MM.1S (cell line): ENCODE data around the gene SLC35G1.

ENCODE experiments used
- DNase-seq: peaks from one replicate; pipeline ENCODE4 v3.0.0-alpha.2; 2015
- H2AFZ ChIP-seq: fragments of 300-600 bp; sonication (generic); 2 replicates; pipeline ENCODE4 v1.6.0; 2016; ENCODE audit warnings: antibody characterized with exemption, low read length
- H3F3A ChIP-seq: fragments of 300-600 bp; sonication (generic); 2 replicates; pipeline ENCODE4 v1.6.1; 2016; ENCODE audit warnings: mild to moderate bottlenecking, antibody characterized with exemption, low read length, moderate library complexity, mixed read lengths; ENCODE audit not compliant: insufficient read depth
- H3K27ac ChIP-seq: fragments of 300-600 bp; sonication (generic); 2 replicates; pipeline ENCODE4 v1.5.1; 2016; ENCODE audit warnings: mild to moderate bottlenecking, low read length
- H3K27me3 ChIP-seq: fragments of 300-600 bp; sonication (generic); replicated peaks from 2 replicates; pipeline ENCODE4 v1.6.0; 2016; ENCODE audit warnings: low read length; ENCODE audit not compliant: insufficient read depth
- H3K36me3 ChIP-seq: fragments of 300-600 bp; sonication (generic); replicated peaks from 2 replicates; pipeline ENCODE4 v1.6.1; 2016; ENCODE audit warnings: mild to moderate bottlenecking, low read length, mixed read lengths; ENCODE audit not compliant: insufficient read depth
- H3K4me1 ChIP-seq: fragments of 300-600 bp; sonication (generic); 2 replicates; pipeline ENCODE4 v1.6.1; 2016; ENCODE audit warnings: low read length, mixed read lengths
- H3K4me2 ChIP-seq: fragments of 300-600 bp; sonication (generic); 2 replicates; pipeline ENCODE4 v1.6.0; 2016; ENCODE audit warnings: low read depth, low read length
- H3K4me3 ChIP-seq: fragments of 300-600 bp; sonication (generic); 2 replicates; pipeline ENCODE4 v1.5.1; 2016; ENCODE audit warnings: low read length, mixed read lengths
- H3K79me2 ChIP-seq: fragments of 300-600 bp; sonication (generic); 2 replicates; pipeline ENCODE4 v1.6.1; 2016; ENCODE audit warnings: mixed run types, low read length, mixed read lengths
- H3K9ac ChIP-seq: fragments of 300-600 bp; sonication (generic); 2 replicates; pipeline ENCODE4 v1.6.1; 2016; ENCODE audit warnings: low read length, mixed read lengths
- H3K9me2 ChIP-seq: fragments of 300-600 bp; sonication (generic); replicated peaks from 2 replicates; pipeline ENCODE4 v1.6.1; 2016; ENCODE audit warnings: mild to moderate bottlenecking, low read length, mixed read lengths; ENCODE audit not compliant: insufficient read depth
- H3K9me3 ChIP-seq: fragments of 300-600 bp; sonication (generic); replicated peaks from 2 replicates; pipeline ENCODE4 v1.6.1; 2016; ENCODE audit warnings: mild to moderate bottlenecking, low read length, mixed read lengths; ENCODE audit not compliant: insufficient read depth
- H4K20me1 ChIP-seq: fragments of 300-600 bp; sonication (generic); 2 replicates; pipeline ENCODE4 v1.6.1; 2016; ENCODE audit warnings: mild to moderate bottlenecking, low read length, moderate library complexity, mixed read lengths; ENCODE audit not compliant: insufficient read depth
- CTCF ChIP-seq: fragments of 300-600 bp; sonication (generic); IDR thresholded peaks from 2 replicates; pipeline ENCODE4 v1.5.1; 2016; ENCODE audit warnings: antibody characterized with exemption, low read length, mixed read lengths
- EZH2 ChIP-seq: fragments of 300-600 bp; sonication (generic); optimal IDR thresholded peaks from 2 replicates; pipeline ENCODE3; 2017; ENCODE audit warnings: low read depth, mild to moderate bottlenecking, antibody characterized with exemption, low read length, mixed read lengths
- EZH2phosphoT487 ChIP-seq: fragments of 300-600 bp; sonication (generic); IDR thresholded peaks from 2 replicates; pipeline ENCODE4 v1.6.1; 2018; ENCODE audit warnings: antibody characterized with exemption, low read length

Gene SLC35G1

GRCh38 chr10:93874309-93875031 lies 19.3 kb upstream of the SLC35G1 start:
- Histone ChIP-seq H3K27ac (no peak overlapping the region), H3K4me3 (no peak overlapping the region), H3K9ac (no peak overlapping the region), H3K4me2 (no peak overlapping the region), H3F3A (no peaks in the 10 kb centered on the region), H4K20me1 (no peaks in the 10 kb centered on the region), H3K27me3 (no peaks in the 10 kb centered on the region), H3K36me3 (no peaks in the 10 kb centered on the region), H3K79me2 (no peaks in the 10 kb centered on the region), H3K9me2 (no peaks in the 10 kb centered on the region), H2AFZ (no peak overlapping the region), H3K9me3 (no peaks in the 10 kb centered on the region), H3K4me1 (no peaks in the 10 kb centered on the region)
- DNase-seq = no peak
- TF ChIP-seq EZH2phosphoT487 (no peak), CTCF (no peak), EZH2 (no peak)

GRCh38 chr10:93875032-93875358 lies 18.8 kb upstream of the SLC35G1 start:
- no peak overlapping the region for H2AFZ ChIP-seq
- no peak for TF ChIP-seq CTCF
- TF ChIP-seq EZH2 = no peak
- TF ChIP-seq EZH2phosphoT487 = no peak
- H3K4me3 ChIP-seq = no peak overlapping the region
- no peaks in the 10 kb centered on the region for H3K36me3 ChIP-seq
- H3K27me3 ChIP-seq = no peaks in the 10 kb centered on the region
- no peak overlapping the region for H3K4me2 ChIP-seq
- no peak for DNase-seq
- no peaks in the 10 kb centered on the region for H3K79me2 ChIP-seq
- no peaks in the 10 kb centered on the region for H3K9me3 ChIP-seq
- no peaks in the 10 kb centered on the region for H4K20me1 ChIP-seq
- H3K4me1 ChIP-seq = no peaks in the 10 kb centered on the region
- H3K27ac ChIP-seq = no peak overlapping the region
- no peak overlapping the region for H3K9ac ChIP-seq
- H3F3A ChIP-seq = no peaks in the 10 kb centered on the region
- no peaks in the 10 kb centered on the region for H3K9me2 ChIP-seq

- Histone ChIP-seq H3K79me2 (no peaks in the 10 kb centered on the region), H3K9me3 (no peaks in the 10 kb centered on the region), H3K9ac (no peak overlapping the region), H4K20me1 (no peaks in the 10 kb centered on the region), H3K27ac (no peak overlapping the region), H3F3A (no peaks in the 10 kb centered on the region), H3K36me3 (no peaks in the 10 kb centered on the region), H2AFZ (no peak overlapping the region), H3K4me3 (no peak overlapping the region), H3K4me1 (no peaks in the 10 kb centered on the region), H3K27me3 (no peaks in the 10 kb centered on the region), H3K4me2 (no peak overlapping the region), H3K9me2 (no peaks in the 10 kb centered on the region)
- TF ChIP-seq EZH2 (no peak), EZH2phosphoT487 (no peak), CTCF (no peak)
- DNase-seq = no peak
Observed at GRCh38 chr10:93876381-93876780, 17.4 kb upstream of the SLC35G1 start.
